GM12874 (cell line): ENCODE measurements around the gene PLCB3.
A peak's percentile ranks its signal among the peaks of the same experiment; 100 is the strongest.

Source experiments
- TF ChIP-seq, protein P1 (sequence below): IDR thresholded peaks from 2 replicates; pipeline ENCODE4 v1.5.1; 2011; ENCODE audit warnings: low read depth, mild to moderate bottlenecking, control low read depth, low read length, moderate library complexity; ENCODE audit not compliant: insufficient read depth

Gene PLCB3

DNA sequence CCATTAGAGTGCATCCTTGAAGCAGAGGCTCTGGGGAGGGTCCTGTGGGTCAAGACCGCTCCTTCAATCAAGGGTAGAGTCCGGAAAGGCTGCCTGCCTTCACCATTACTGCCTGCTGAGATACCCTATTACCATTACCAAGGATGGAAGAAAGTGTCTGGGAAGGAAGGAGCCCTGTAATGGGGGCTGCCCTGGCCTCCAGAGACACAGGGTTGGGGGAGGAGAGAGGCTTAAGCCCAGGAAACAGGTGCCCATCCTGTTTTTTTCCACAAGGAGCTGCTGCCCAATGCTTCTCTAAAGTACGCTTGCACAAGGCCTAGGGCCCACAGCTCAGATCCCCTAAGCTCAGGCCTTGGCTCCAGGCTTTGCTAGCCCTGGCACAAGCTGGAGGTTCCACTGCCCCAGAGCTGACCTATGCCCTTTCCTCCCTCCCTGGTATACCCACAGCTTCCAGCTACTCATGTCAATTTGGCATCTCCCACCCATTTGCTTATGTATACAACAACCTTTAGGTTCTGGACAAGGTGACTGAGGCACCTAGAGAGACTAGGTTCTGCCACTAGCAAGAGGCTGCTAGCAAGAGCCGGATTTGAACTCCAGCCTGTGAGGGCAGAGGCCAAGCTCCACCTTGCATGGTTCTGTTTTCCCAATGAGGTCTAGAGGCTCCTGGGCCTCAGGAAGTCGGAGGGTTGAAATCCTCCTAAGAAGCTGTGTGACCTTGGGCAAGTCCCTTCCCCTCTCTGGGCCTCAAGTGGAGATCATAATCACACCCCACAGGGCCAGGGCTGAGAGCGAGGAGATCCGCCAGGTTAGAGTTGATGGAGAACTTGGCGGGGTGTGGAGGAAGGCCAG lies 1.5 kb upstream of the PLCB3 start:
- TF ChIP-seq, protein P1, sequence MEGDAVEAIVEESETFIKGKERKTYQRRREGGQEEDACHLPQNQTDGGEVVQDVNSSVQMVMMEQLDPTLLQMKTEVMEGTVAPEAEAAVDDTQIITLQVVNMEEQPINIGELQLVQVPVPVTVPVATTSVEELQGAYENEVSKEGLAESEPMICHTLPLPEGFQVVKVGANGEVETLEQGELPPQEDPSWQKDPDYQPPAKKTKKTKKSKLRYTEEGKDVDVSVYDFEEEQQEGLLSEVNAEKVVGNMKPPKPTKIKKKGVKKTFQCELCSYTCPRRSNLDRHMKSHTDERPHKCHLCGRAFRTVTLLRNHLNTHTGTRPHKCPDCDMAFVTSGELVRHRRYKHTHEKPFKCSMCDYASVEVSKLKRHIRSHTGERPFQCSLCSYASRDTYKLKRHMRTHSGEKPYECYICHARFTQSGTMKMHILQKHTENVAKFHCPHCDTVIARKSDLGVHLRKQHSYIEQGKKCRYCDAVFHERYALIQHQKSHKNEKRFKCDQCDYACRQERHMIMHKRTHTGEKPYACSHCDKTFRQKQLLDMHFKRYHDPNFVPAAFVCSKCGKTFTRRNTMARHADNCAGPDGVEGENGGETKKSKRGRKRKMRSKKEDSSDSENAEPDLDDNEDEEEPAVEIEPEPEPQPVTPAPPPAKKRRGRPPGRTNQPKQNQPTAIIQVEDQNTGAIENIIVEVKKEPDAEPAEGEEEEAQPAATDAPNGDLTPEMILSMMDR: no peak

DNA sequence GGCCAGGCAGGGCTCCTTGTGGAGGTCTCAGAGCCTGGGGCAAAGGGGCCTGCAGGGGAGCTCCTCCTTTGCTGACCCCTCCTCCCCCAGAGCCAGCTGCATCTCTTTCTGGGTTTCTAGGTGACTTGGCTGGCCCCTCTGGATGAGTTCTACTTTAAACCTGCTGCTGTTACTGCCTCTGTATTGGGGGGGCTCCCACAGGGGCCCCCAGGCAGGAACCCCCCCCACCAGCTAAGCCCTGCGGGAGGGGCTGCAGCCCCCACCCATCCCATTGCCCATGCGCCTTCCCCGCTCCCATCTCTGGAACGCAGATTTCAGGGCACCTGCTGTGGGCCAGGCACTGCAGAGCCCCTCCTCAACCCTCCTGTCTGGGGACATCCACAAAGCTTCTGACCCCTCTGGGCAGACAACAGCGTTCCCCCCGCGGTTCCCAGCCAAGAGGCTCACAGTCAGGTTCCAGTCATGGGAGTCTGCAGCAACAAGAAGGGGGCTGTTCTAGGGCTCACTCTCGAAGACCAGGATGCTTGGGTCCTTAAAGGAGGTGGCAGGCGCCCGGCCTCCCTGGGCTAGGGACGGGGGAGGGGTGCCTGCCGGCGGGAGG lies 815 bp upstream of the PLCB3 start:
- TF ChIP-seq, protein P1: no peak

GRCh38 chr11:64251753-64252002 lies 348 bp downstream of the PLCB3 start:
- TF ChIP-seq, protein P1: no peak

- TF ChIP-seq, protein P1: peak; percentile 48
Measured at GRCh38 chr11:64252003-64252872, 908 bp downstream of the PLCB3 start.

- TF ChIP-seq, protein P1: no peak
Measured at GRCh38 chr11:64253043-64253442, 1.7 kb downstream of the PLCB3 start.

GRCh38 chr11:64253481-64253880 lies 2.2 kb downstream of the PLCB3 start:
- TF ChIP-seq, protein P1: no peak

GRCh38 chr11:64254326-64254725 lies 3.0 kb downstream of the PLCB3 start:
- TF ChIP-seq, protein P1: no peak
